Measurements from ENCODE around the gene SNAPC2.

Gene SNAPC2

GRCh38 chr19:7919610-7920518 is at the start of gene SNAPC2:
Gene SNAPC2, plus strand, starts transcription at chr19:7920338. Its CDS starts 29 bp downstream, at chr19:7920367.
- DNase-seq (ENCODE audit: low read depth, low spot score), result peak; percentile 97

- peak; percentile 93 for DNase-seq (ENCODE audit: low read depth, low spot score)
Measured at GRCh38 chr19:7870571-7871436, 49.3 kb upstream of the SNAPC2 start.

- peak; percentile 97 for DNase-seq (ENCODE audit: low read depth, low spot score)
Measured at GRCh38 chr19:7871437-7872305, 48.5 kb upstream of the SNAPC2 start.

GRCh38 chr19:7872306-7873204 is 47.6 kb upstream of the SNAPC2 start:
- DNase-seq (ENCODE audit: low read depth, low spot score), result no peak

- DNase-seq (ENCODE audit: low read depth, low spot score), result no peak
Measured at GRCh38 chr19:7873304-7874075, 46.6 kb upstream of the SNAPC2 start.

GRCh38 chr19:7874076-7874896 is 45.9 kb upstream of the SNAPC2 start, which contains the start of gene PRR36:
Gene PRR36, minus strand, starts transcription at chr19:7874390. Its CDS starts 701 bp downstream, at chr19:7873689.
- DNase-seq (ENCODE audit: low read depth, low spot score), result peak; percentile 84

- DNase-seq (ENCODE audit: low read depth, low spot score), result no peak
Measured at GRCh38 chr19:7874897-7875273, 45.3 kb upstream of the SNAPC2 start.

GRCh38 chr19:7877249-7877836 is 42.8 kb upstream of the SNAPC2 start:
- no peak for DNase-seq (ENCODE audit: low read depth, low spot score)

- DNase-seq (ENCODE audit: low read depth, low spot score), result no peak
Measured at GRCh38 chr19:7879111-7879807, 40.9 kb upstream of the SNAPC2 start.

- no peak for DNase-seq (ENCODE audit: low read depth, low spot score)
Measured at GRCh38 chr19:7879836-7880235, 40.3 kb upstream of the SNAPC2 start.

- DNase-seq (ENCODE audit: low read depth, low spot score), result no peak
Measured at GRCh38 chr19:7881910-7882309, 38.2 kb upstream of the SNAPC2 start.

- no peak for DNase-seq (ENCODE audit: low read depth, low spot score)
Measured at GRCh38 chr19:7883105-7883504, 37.0 kb upstream of the SNAPC2 start.

- DNase-seq (ENCODE audit: low read depth, low spot score), result no peak
Measured at GRCh38 chr19:7883796-7884570, 36.2 kb upstream of the SNAPC2 start.

- DNase-seq (ENCODE audit: low read depth, low spot score), result no peak
Measured at GRCh38 chr19:7885818-7886217, 34.3 kb upstream of the SNAPC2 start.

- DNase-seq (ENCODE audit: low read depth, low spot score), result no peak
Measured at GRCh38 chr19:7887408-7888144, 32.6 kb upstream of the SNAPC2 start.

GRCh38 chr19:7888145-7888825 is 31.9 kb upstream of the SNAPC2 start, which contains the start of gene LRRC8E:
Gene LRRC8E, plus strand, starts transcription at chr19:7888510. Its CDS starts 7,094 bp downstream, at chr19:7895604.
- peak; percentile 76 for DNase-seq (ENCODE audit: low read depth, low spot score)
